GM23338 (cell line): Measurements from ENCODE around the gene RPL21. TPM values are rescaled to one million over a fixed set of nuclear protein-coding genes. Genes with fewer than 3 reads are reported as not detected.
A peak's percentile ranks its signal among the peaks of the same experiment; 100 is the strongest.

ENCODE experiments used
- ATAC-seq: fragments of 200-7000 bp; cut with Tn5 transposase; 3 replicates; pipeline ENCODE4 v1.9.1; 2020
- DNase-seq: peaks from one replicate; pipeline ENCODE4 v3.0.0-alpha.2; 2015; ENCODE audit warnings: low spot score
- H2AFZ ChIP-seq: fragments of 200-600 bp; sonication (generic); 2 replicates; pipeline ENCODE4 v1.8.0; 2016; ENCODE audit warnings: antibody characterized with exemption, mild to moderate bottlenecking, moderate library complexity
- H3F3A ChIP-seq: fragments of 200-600 bp; sonication (generic); replicated peaks from 2 replicates; pipeline ENCODE4 v1.8.0; 2017; ENCODE audit warnings: antibody characterized with exemption, mixed run types, low read depth
- H3K27ac ChIP-seq: fragments of 200-600 bp; sonication (generic); 2 replicates; pipeline ENCODE4 v1.6.1; 2016; ENCODE audit warnings: low read depth
- H3K27me3 ChIP-seq: fragments of 200-600 bp; sonication (generic); 2 replicates; pipeline ENCODE4 v1.8.0; 2016; ENCODE audit warnings: mild to moderate bottlenecking, mixed run types, moderate library complexity; ENCODE audit not compliant: insufficient read depth
- H3K36me3 ChIP-seq: fragments of 200-600 bp; sonication (generic); 2 replicates; pipeline ENCODE4 v1.8.0; 2016; ENCODE audit warnings: mild to moderate bottlenecking; ENCODE audit not compliant: insufficient read depth
- H3K4me1 ChIP-seq: fragments of 200-600 bp; sonication (generic); 2 replicates; pipeline ENCODE4 v1.8.0; 2016; ENCODE audit warnings: mild to moderate bottlenecking, moderate library complexity; ENCODE audit not compliant: insufficient read depth
- H3K4me2 ChIP-seq: fragments of 200-600 bp; sonication (generic); 2 replicates; pipeline ENCODE4 v1.7.1; 2017; ENCODE audit warnings: mixed run types
- H3K4me3 ChIP-seq: fragments of 200-600 bp; sonication (generic); 2 replicates; pipeline ENCODE4 v1.6.1; 2016; ENCODE audit warnings: mixed run types
- H3K79me2 ChIP-seq: fragments of 200-600 bp; sonication (generic); replicated peaks from 2 replicates; pipeline ENCODE4 v1.8.0; 2017; ENCODE audit warnings: mild to moderate bottlenecking; ENCODE audit not compliant: insufficient read depth
- H3K9me2 ChIP-seq: fragments of 200-600 bp; sonication (generic); 2 replicates; pipeline ENCODE4 v1.8.0; 2017; ENCODE audit not compliant: insufficient read depth
- H4K20me1 ChIP-seq: fragments of 200-600 bp; sonication (generic); replicated peaks from 2 replicates; pipeline ENCODE4 v1.8.0; 2017; ENCODE audit warnings: mild to moderate bottlenecking; ENCODE audit not compliant: insufficient read depth
- H3K27ac Mint-ChIP-seq: 2 replicates; pipeline ENCODE4 v1.8.0; 2020; ENCODE audit warnings: inconsistent platforms, mild to moderate bottlenecking, moderate library complexity, mixed read lengths
- H3K27me3 Mint-ChIP-seq: 3 replicates; pipeline ENCODE4 v1.8.0; 2022; ENCODE audit warnings: low read depth, mild to moderate bottlenecking, moderate library complexity, mixed read lengths, inconsistent platforms; ENCODE audit not compliant: insufficient read depth, poor library complexity
- H3K36me3 Mint-ChIP-seq: 3 replicates; pipeline ENCODE4 v1.8.0; 2021; ENCODE audit warnings: low read depth, mild to moderate bottlenecking, inconsistent platforms, moderate library complexity, mixed read lengths
- H3K4me1 Mint-ChIP-seq: 3 replicates; pipeline ENCODE4 v1.8.0; 2020; ENCODE audit warnings: mild to moderate bottlenecking, inconsistent platforms, mixed read lengths
- H3K4me3 Mint-ChIP-seq: 3 replicates; pipeline ENCODE4 v1.8.0; 2021; ENCODE audit warnings: moderate library complexity, mild to moderate bottlenecking, inconsistent platforms, mixed read lengths
- H3K9me3 Mint-ChIP-seq: 3 replicates; pipeline ENCODE4 v1.8.0; 2020; ENCODE audit warnings: moderate library complexity, mild to moderate bottlenecking, inconsistent platforms, mixed read lengths
- ETS1 ChIP-seq: IDR thresholded peaks from 2 replicates; pipeline ENCODE4 v1.6.1; 2016; ENCODE audit warnings: antibody characterized with exemption
- EZH2 ChIP-seq: fragments of 200-600 bp; sonication (generic); IDR thresholded peaks from one replicate; pipeline ENCODE4 v1.8.0; 2017; ENCODE audit warnings: antibody characterized with exemption, mild to moderate bottlenecking, low read depth; ENCODE audit not compliant: unreplicated experiment
- EZH2phosphoT487 ChIP-seq: fragments of 200-600 bp; sonication (generic); IDR thresholded peaks from one replicate; pipeline ENCODE4 v1.8.1; 2018; ENCODE audit warnings: antibody characterized with exemption; ENCODE audit not compliant: unreplicated experiment
- ZNF114 ChIP-seq: fragments of 250-450 bp; sonication (Bioruptor Pico); IDR thresholded peaks from 2 replicates; pipeline ENCODE4 v1.5.0; 2020; ENCODE audit warnings: mild to moderate bottlenecking, moderate library complexity
- polyA plus RNA-seq: library from polyadenylated mRNA; unstranded; fragments of >200 nt; fragmentation: Nextera tagmentation; extraction: Ambion mirVana; gene quantifications from 2 replicates; pipeline ENCODE4 v1.2.1, GENCODE V29; 2016
- total RNA-seq: library from RNA; depleted of rRNA; stranded (reverse); fragments of >200 nt; shearing (Covaris generic); gene quantifications from 2 replicates; pipeline ENCODE4 v1.2.3, GENCODE V29; 2014
- TF ChIP-seq, protein P1 (sequence below), 2 experiments: fragments of 200-600 bp in 1 of 2; sonication (generic) in 1 of 2; conservative IDR thresholded peaks; 2 replicates each; pipeline versions ENCODE4 v1.5.1 to v1.6.1; 2016 to 2017; ENCODE audit warnings: antibody characterized with exemption in 2 of 2, low read depth in 2 of 2, mild to moderate bottlenecking in 2 of 2, moderate library complexity in 1 of 2
- TF ChIP-seq, protein P2 (sequence below): fragments of 250-450 bp; sonication (Bioruptor Pico); IDR thresholded peaks from 2 replicates; pipeline ENCODE4 v1.5.0; 2020; ENCODE audit warnings: mild to moderate bottlenecking, moderate library complexity

RPL21 gene
- total and polyA plus RNA-seq, 2 experiments from 2014 or later, result 1,037 to 1,343 TPM

GRCh38 chr13:27283906-27284493 is 32.6 kb downstream of the RPL21 start:
- H3K79me2 ChIP-seq, result no peaks in the 10 kb centered on the region
- no peaks in the 10 kb centered on the region for H3K36me3 ChIP-seq
- H2AFZ ChIP-seq, result no peak overlapping the region
- no peaks in the 10 kb centered on the region for H3K27me3 ChIP-seq
- H3K9me2 ChIP-seq, result no peaks in the 10 kb centered on the region
- H3F3A ChIP-seq, result no peaks in the 10 kb centered on the region
- H3K36me3 Mint-ChIP-seq, result no peaks in the 10 kb centered on the region
- no peak overlapping the region for H3K4me2 ChIP-seq
- ATAC-seq (no peak), DNase-seq (no peak)
- no peaks in the 10 kb centered on the region for H3K9me3 Mint-ChIP-seq
- H3K4me1 Mint-ChIP-seq, result peaks cover 13% of the 10 kb centered on the region
- no peaks in the 10 kb centered on the region; the same call in 1 of the 2 replicates for H3K4me1 ChIP-seq
- H4K20me1 ChIP-seq, result no peaks in the 10 kb centered on the region
- TF ChIP-seq, protein P1, sequence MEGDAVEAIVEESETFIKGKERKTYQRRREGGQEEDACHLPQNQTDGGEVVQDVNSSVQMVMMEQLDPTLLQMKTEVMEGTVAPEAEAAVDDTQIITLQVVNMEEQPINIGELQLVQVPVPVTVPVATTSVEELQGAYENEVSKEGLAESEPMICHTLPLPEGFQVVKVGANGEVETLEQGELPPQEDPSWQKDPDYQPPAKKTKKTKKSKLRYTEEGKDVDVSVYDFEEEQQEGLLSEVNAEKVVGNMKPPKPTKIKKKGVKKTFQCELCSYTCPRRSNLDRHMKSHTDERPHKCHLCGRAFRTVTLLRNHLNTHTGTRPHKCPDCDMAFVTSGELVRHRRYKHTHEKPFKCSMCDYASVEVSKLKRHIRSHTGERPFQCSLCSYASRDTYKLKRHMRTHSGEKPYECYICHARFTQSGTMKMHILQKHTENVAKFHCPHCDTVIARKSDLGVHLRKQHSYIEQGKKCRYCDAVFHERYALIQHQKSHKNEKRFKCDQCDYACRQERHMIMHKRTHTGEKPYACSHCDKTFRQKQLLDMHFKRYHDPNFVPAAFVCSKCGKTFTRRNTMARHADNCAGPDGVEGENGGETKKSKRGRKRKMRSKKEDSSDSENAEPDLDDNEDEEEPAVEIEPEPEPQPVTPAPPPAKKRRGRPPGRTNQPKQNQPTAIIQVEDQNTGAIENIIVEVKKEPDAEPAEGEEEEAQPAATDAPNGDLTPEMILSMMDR (conservative IDR thresholded peaks at IDR 0.05; ENCODE audit: low read depth in 2 of 2), result peak; percentile 15 to 61; a peak in 2 of 4 replicates
- TF ChIP-seq EZH2 (no peak), ZNF114 (CRISPR knock-in tag) (no peak), ETS1 (no peak), EZH2phosphoT487 (no peak)
- TF ChIP-seq, protein P2, sequence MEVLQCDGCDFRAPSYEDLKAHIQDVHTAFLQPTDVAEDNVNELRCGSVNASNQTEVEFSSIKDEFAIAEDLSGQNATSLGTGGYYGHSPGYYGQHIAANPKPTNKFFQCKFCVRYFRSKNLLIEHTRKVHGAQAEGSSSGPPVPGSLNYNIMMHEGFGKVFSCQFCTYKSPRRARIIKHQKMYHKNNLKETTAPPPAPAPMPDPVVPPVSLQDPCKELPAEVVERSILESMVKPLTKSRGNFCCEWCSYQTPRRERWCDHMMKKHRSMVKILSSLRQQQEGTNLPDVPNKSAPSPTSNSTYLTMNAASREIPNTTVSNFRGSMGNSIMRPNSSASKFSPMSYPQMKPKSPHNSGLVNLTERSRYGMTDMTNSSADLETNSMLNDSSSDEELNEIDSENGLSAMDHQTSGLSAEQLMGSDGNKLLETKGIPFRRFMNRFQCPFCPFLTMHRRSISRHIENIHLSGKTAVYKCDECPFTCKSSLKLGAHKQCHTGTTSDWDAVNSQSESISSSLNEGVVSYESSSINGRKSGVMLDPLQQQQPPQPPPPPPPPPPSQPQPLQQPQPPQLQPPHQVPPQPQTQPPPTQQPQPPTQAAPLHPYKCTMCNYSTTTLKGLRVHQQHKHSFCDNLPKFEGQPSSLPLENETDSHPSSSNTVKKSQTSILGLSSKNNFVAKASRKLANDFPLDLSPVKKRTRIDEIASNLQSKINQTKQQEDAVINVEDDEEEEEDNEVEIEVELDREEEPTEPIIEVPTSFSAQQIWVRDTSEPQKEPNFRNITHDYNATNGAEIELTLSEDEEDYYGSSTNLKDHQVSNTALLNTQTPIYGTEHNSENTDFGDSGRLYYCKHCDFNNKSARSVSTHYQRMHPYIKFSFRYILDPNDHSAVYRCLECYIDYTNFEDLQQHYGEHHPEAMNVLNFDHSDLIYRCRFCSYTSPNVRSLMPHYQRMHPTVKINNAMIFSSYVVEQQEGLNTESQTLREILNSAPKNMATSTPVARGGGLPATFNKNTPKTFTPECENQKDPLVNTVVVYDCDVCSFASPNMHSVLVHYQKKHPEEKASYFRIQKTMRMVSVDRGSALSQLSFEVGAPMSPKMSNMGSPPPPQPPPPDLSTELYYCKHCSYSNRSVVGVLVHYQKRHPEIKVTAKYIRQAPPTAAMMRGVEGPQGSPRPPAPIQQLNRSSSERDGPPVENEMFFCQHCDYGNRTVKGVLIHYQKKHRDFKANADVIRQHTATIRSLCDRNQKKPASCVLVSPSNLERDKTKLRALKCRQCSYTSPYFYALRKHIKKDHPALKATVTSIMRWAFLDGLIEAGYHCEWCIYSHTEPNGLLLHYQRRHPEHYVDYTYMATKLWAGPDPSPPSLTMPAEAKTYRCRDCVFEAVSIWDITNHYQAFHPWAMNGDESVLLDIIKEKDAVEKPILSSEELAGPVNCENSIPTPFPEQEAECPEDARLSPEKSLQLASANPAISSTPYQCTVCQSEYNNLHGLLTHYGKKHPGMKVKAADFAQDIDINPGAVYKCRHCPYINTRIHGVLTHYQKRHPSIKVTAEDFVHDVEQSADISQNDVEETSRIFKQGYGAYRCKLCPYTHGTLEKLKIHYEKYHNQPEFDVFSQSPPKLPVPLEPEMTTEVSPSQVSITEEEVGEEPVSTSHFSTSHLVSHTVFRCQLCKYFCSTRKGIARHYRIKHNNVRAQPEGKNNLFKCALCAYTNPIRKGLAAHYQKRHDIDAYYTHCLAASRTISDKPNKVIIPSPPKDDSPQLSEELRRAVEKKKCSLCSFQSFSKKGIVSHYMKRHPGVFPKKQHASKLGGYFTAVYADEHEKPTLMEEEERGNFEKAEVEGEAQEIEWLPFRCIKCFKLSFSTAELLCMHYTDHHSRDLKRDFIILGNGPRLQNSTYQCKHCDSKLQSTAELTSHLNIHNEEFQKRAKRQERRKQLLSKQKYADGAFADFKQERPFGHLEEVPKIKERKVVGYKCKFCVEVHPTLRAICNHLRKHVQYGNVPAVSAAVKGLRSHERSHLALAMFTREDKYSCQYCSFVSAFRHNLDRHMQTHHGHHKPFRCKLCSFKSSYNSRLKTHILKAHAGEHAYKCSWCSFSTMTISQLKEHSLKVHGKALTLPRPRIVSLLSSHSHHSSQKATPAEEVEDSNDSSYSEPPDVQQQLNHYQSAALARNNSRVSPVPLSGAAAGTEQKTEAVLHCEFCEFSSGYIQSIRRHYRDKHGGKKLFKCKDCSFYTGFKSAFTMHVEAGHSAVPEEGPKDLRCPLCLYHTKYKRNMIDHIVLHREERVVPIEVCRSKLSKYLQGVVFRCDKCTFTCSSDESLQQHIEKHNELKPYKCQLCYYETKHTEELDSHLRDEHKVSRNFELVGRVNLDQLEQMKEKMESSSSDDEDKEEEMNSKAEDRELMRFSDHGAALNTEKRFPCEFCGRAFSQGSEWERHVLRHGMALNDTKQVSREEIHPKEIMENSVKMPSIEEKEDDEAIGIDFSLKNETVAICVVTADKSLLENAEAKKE (CRISPR knock-in tag), result no peak
- H3K4me3 ChIP-seq, result no peak overlapping the region
- H3K27ac ChIP-seq, result no peak overlapping the region
- peaks cover 6% of the 10 kb centered on the region for H3K27me3 Mint-ChIP-seq
- H3K27ac Mint-ChIP-seq, result no peak overlapping the region
- no peak overlapping the region for H3K4me3 Mint-ChIP-seq
